K562 (cell line): Measurements from ENCODE around the gene AMMECR1L. TPM values are rescaled to one million over a fixed set of nuclear protein-coding genes. Genes with fewer than 3 reads are reported as not detected.

Experiments
- ATAC-seq: fragments of 200-7000 bp; cut with Tn5 transposase; 3 replicates; pipeline ENCODE4 v1.9.1; 2020; ENCODE audit warnings: moderate library complexity
- BruUV-seq: library from RNA; stranded (reverse); fragments of 400-500 nt; replicated peaks from 2 replicates; lab custom pipeline; 2021; lab: Mats Ljungman, UMichigan
- CTCF ChIA-PET: fragments of 300-600 bp; formaldehyde crosslinking; extraction: SDS; loops from one replicate; lab custom pipeline; 2021; ENCODE audit warnings: low intra/inter-chr PET ratio; lab: Yijun Ruan, JAX
- POLR2A ChIA-PET: fragments of 300-600, 350-650 bp; sonication (Branson Sonifier 250); formaldehyde crosslinking; extraction: SDS; loops from one replicate; lab custom pipeline; 2021; ENCODE audit warnings: antibody characterized with exemption, inconsistent platforms; lab: Yijun Ruan, JAX
- DNase-seq, 4 experiments: peaks; one replicate each; pipeline versions ENCODE4 v3.0.0 to v3.0.0-alpha.2; 2011 to 2018; ENCODE audit warnings: low spot score in 3 of 4, mixed read lengths in 3 of 4; ENCODE audit errors: extremely low read depth in 1 of 4
- FAIRE-seq: peaks from 2 replicates; lab custom pipeline; 2011; peaks lifted over from hg19 to GRCh38; lab: Jason Lieb, UNC
- H2AFZ ChIP-seq: 2 replicates; pipeline ENCODE4 v1.6.0; 2011; ENCODE audit warnings: low read depth, low read length, control low read depth, inconsistent platforms
- H3K27ac ChIP-seq: fragments of 200-600 bp; 3 replicates; pipeline ENCODE4 v1.8.0; 2011; ENCODE audit warnings: low read depth, mild to moderate bottlenecking, control low read depth, inconsistent platforms, low read length, moderate library complexity, mixed read lengths; ENCODE audit errors: extremely low read depth
- H3K27me3 ChIP-seq, 2 experiments: fragments of 300-600 bp in 1 of 2; 2 replicates in 1 of 2; 3 replicates in 1 of 2; pipeline versions ENCODE4 v1.6.0 to v1.8.0; 2011; ENCODE audit warnings: inconsistent platforms in 2 of 2, low read length in 2 of 2, mild to moderate bottlenecking in 1 of 2, mixed read lengths in 1 of 2, moderate library complexity in 1 of 2; ENCODE audit not compliant: control insufficient read depth in 2 of 2, insufficient read depth in 2 of 2
- H3K36me3 ChIP-seq: fragments of 300-600 bp; 3 replicates; pipeline ENCODE4 v1.8.0; 2011; ENCODE audit warnings: mild to moderate bottlenecking, low read length, inconsistent platforms; ENCODE audit not compliant: control insufficient read depth, insufficient read depth
- H3K4me1 ChIP-seq, 2 experiments: fragments of 200-600 bp in 1 of 2; replicated peaks in 1 of 2; 2 replicates in 1 of 2; 3 replicates in 1 of 2; pipeline versions ENCODE4 v1.5.1 to v1.8.0; 2011; ENCODE audit warnings: inconsistent platforms in 2 of 2, low read length in 2 of 2, mild to moderate bottlenecking in 1 of 2, mixed read lengths in 1 of 2, moderate library complexity in 1 of 2; ENCODE audit not compliant: control insufficient read depth in 2 of 2, insufficient read depth in 2 of 2
- H3K4me2 ChIP-seq: 2 replicates; pipeline ENCODE4 v1.6.1; 2011; ENCODE audit warnings: low read length, control low read depth, inconsistent platforms, mixed read lengths; ENCODE audit not compliant: insufficient read depth
- H3K4me3 ChIP-seq: fragments of 200-600 bp; sonication (generic), shearing (Covaris generic); 2 replicates; pipeline ENCODE4 v1.5.1; 2016; ENCODE audit warnings: control low read depth, inconsistent platforms
- H3K79me2 ChIP-seq: fragments of 200-600 bp; 3 replicates; pipeline ENCODE4 v1.8.0; 2011; ENCODE audit warnings: low read length, inconsistent platforms; ENCODE audit not compliant: control insufficient read depth, insufficient read depth
- H3K9ac ChIP-seq, 2 experiments: 2 replicates each; pipeline versions ENCODE4 v1.6.0 to v1.6.1; 2011; ENCODE audit warnings: low read depth in 2 of 2, low read length in 2 of 2, control low read depth in 1 of 2, inconsistent platforms in 1 of 2, mild to moderate bottlenecking in 1 of 2, mixed read lengths in 1 of 2; ENCODE audit not compliant: insufficient read depth in 1 of 2
- H3K9me1 ChIP-seq: one replicate; pipeline ENCODE4 v1.6.0; 2011; ENCODE audit warnings: inconsistent platforms, mild to moderate bottlenecking, low read length, moderate library complexity; ENCODE audit not compliant: control insufficient read depth, insufficient read depth
- H3K9me3 ChIP-seq: replicated peaks from 2 replicates; pipeline ENCODE4 v1.5.1; 2011; ENCODE audit warnings: low read depth, low read length, inconsistent platforms; ENCODE audit not compliant: control insufficient read depth, insufficient read depth
- H4K20me1 ChIP-seq: replicated peaks from 2 replicates; pipeline ENCODE4 v1.6.1; 2011; ENCODE audit warnings: low read length, inconsistent platforms, mixed read lengths; ENCODE audit not compliant: control insufficient read depth, insufficient read depth
- CUX1 ChIP-seq: fragments of 200-800 bp; sonication (Bioruptor generic); IDR thresholded peaks from 2 replicates; pipeline ENCODE4 v1.6.1; 2016; ENCODE audit warnings: missing genetic modification characterization, missing compliant biosample characterization
- DMBX1 ChIP-seq: fragments of 250-450 bp; sonication (Bioruptor Pico); IDR thresholded peaks from 2 replicates; pipeline ENCODE4 v1.8.0; 2022; ENCODE audit warnings: inconsistent platforms, mild to moderate bottlenecking, moderate library complexity, borderline replicate concordance
- FOXP1 ChIP-seq: sonication (generic); formaldehyde crosslinking; IDR thresholded peaks from 2 replicates; pipeline ENCODE4 v1.8.0; 2022; ENCODE audit warnings: mild to moderate bottlenecking, missing genetic modification reagents
- MIER1 ChIP-seq: fragments of 450-650 bp; IDR thresholded peaks from 2 replicates; pipeline ENCODE4 v1.6.1; 2016; ENCODE audit warnings: antibody characterized with exemption, mild to moderate bottlenecking, low read depth
- RFX7 ChIP-seq: fragments of 250-450 bp; sonication (Bioruptor Pico); IDR thresholded peaks from 2 replicates; pipeline ENCODE4 v1.5.1; 2021; ENCODE audit warnings: mild to moderate bottlenecking
- SMARCA4 ChIP-seq: fragments of 450-650 bp; IDR thresholded peaks from 2 replicates; pipeline ENCODE4 v1.6.1; 2016
- SRSF9 ChIP-seq: fragments of 200-400 bp; formaldehyde crosslinking; IDR thresholded peaks from 2 replicates; pipeline ENCODE4 v1.6.1; 2017; ENCODE audit warnings: low read depth, low read length, borderline replicate concordance
- ZNF695 ChIP-seq: fragments of 450-650 bp; formaldehyde crosslinking; IDR thresholded peaks from 2 replicates; pipeline ENCODE4 v1.4.0; 2020; ENCODE audit warnings: mild to moderate bottlenecking, moderate library complexity
- WGBS: fragments of 100-300 bp; shearing (Covaris generic); methylation state at CpG from one replicate; pipeline ENCODE4 v1.1.6; 2016; ENCODE audit warnings: low coverage, mixed read lengths; ENCODE audit not compliant: insufficient coverage; ENCODE audit errors: missing lambda C conversion rate; 5-methylcytosine and 5-hydroxymethylcytosine counted together
- in situ Hi-C: fragments of 300-500 bp; cut with MboI; formaldehyde crosslinking; loops from 4 replicates; pipeline ENCODE4 v1.15.0; 2018; ENCODE audit warnings: inconsistent platforms, mixed read lengths
- intact Hi-C: fragments of 100-400 bp; cut with micrococcal nuclease; formaldehyde crosslinking; loops from 2 replicates; pipeline ENCODE4 v1.14.2; 2022
- polyA plus RNA-seq, 8 experiments: library from polyadenylated mRNA; depleted of rRNA in 4 of 8; stranded (reverse) in 5 of 8; unstranded in 3 of 8; fragments of >200 nt; fragmentation: Nextera tagmentation in 2 of 8; fragmentation: Illumina TruSeq in 1 of 8; extraction: Ambion mirVana in 2 of 8; extraction: Trizol in 1 of 8; gene quantifications; 2 replicates each; pipeline versions ENCODE4 v1.2.1 to v1.2.3, GENCODE V29; 2011 to 2014; ENCODE audit warnings: inconsistent platforms in 1 of 8, missing spikeins in 1 of 8
- total RNA-seq, 7 experiments: library from RNA; depleted of rRNA in 6 of 7; stranded (reverse); fragments of >200 nt in 6 of 7; fragmentation: Illumina TruSeq in 2 of 7; extraction: Trizol in 2 of 7; gene quantifications; 2 replicates each; pipeline versions ENCODE4 v1.2.1 to v1.2.3, GENCODE V29; 2011 to 2021; ENCODE audit warnings: low replicate concordance in 1 of 7
- TF ChIP-seq, protein P1 (sequence below): IDR thresholded peaks from 2 replicates; pipeline ENCODE4 v1.6.1; 2012; ENCODE audit warnings: low read depth, low read length, improper control_type of control experiment, borderline replicate concordance

The AMMECR1L gene
- total and polyA plus RNA-seq, 9 of the 15 experiments (the other 6 are each of a cell fraction or from before 2014, with no cell fraction given) = 3.7 to 15.3 (median 9.1) TPM

DNA sequence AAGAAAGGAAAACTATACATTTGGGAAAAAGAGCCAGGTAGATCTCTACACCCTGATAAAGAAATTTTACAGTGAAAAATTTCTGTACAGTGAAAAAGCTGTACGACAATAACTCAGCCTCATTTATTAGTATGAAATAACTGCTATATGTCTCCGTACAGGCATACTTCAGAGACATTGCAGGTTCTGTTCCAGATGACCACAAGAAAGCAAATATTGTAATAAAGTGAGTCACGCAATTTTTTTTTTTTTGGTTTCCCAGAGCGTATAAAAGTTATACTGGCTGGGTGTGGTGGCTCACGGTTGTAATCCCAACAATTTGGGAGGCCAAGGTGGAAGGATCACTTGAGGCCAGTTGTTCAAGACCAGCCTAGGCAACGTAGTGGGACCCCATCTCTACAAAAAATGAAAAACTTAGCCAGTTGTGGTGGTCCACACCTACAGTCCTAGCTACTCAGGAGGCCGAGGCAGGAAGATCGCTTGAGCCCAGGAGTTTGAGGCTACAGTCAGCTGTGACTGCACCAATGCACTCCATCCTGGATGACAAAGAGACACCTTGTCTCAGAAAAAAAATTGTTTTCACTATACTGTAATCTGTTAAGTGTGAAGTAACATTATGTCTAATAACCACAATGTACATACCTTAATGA is 28.2 kb upstream of the AMMECR1L start:
- no peak overlapping the region for H3K4me3 ChIP-seq
- H2AFZ ChIP-seq = no peak overlapping the region
- FAIRE-seq = no peak
- no peaks in the 10 kb centered on the region for H3K9me3 ChIP-seq
- ATAC-seq = no peak
- ChIA-PET POLR2A (no interaction called here), CTCF (no interaction called here)
- H3K36me3 ChIP-seq = no peaks in the 10 kb centered on the region
- H3K9ac ChIP-seq = no peak overlapping the region
- H3K27ac ChIP-seq = no peak overlapping the region
- no peak overlapping the region for H3K4me2 ChIP-seq
- TF ChIP-seq MIER1 (no peak), DMBX1 (CRISPR knock-in tag) (no peak), ZNF695 (CRISPR knock-in tag) (no peak), RFX7 (CRISPR knock-in tag) (no peak)
- H3K79me2 ChIP-seq = no peaks in the 10 kb centered on the region
- no peaks in the 10 kb centered on the region for H3K9me1 ChIP-seq
- in situ Hi-C loops = no loop called here
- no peak for DNase-seq
- H3K4me1 ChIP-seq = no peaks in the 10 kb centered on the region; a peak in 1 of 5 replicates
- no TSS peak for BruUV-seq
- 20% methylated on average over 8 of the region's 8 CpGs for WGBS
- intact Hi-C loops = no loop called here
- H3K27me3 ChIP-seq = peaks cover 0 to 3% of the 10 kb centered on the region in 2 experiments; a peak in 3 of 5 replicates
- no peaks in the 10 kb centered on the region for H4K20me1 ChIP-seq

GRCh38 chr2:127911737-127912136 is 26.0 kb upstream of the AMMECR1L start:
- no peak for FAIRE-seq
- no peaks in the 10 kb centered on the region for H3K9me1 ChIP-seq
- intact Hi-C loops = no loop called here
- no peak for ATAC-seq
- H3K27me3 ChIP-seq = peaks cover 6 to 13% of the 10 kb centered on the region in 2 experiments
- H3K27ac ChIP-seq = no peak overlapping the region
- TF ChIP-seq CUX1 (peak; percentile 98), SRSF9 (no peak), SMARCA4 (no peak), FOXP1 (no peak)
- TF ChIP-seq, protein P1, sequence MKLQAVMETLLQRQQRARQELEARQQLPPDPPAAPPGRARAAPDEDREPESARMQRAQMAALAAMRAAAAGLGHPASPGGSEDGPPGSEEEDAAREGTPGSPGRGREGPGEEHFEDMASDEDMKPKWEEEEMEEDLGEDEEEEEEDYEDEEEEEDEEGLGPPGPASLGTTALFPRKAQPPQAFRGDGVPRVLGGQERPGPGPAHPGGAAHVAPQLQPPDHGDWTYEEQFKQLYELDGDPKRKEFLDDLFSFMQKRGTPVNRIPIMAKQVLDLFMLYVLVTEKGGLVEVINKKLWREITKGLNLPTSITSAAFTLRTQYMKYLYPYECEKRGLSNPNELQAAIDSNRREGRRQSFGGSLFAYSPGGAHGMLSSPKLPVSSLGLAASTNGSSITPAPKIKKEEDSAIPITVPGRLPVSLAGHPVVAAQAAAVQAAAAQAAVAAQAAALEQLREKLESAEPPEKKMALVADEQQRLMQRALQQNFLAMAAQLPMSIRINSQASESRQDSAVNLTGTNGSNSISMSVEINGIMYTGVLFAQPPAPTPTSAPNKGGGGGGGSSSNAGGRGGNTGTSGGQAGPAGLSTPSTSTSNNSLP = no peak
- no peak overlapping the region for H3K9ac ChIP-seq
- no peak overlapping the region for H3K4me2 ChIP-seq
- no peak overlapping the region for H3K4me3 ChIP-seq
- POLR2A ChIA-PET = no interaction called here
- 6% methylated on average over 2 of the region's 2 CpGs for WGBS
- no peaks in the 10 kb centered on the region for H3K9me3 ChIP-seq
- H3K4me1 ChIP-seq = no peaks in the 10 kb centered on the region; a peak in 1 of 5 replicates
- in situ Hi-C loops = no loop called here
- no peaks in the 10 kb centered on the region for H4K20me1 ChIP-seq
- H3K36me3 ChIP-seq = no peaks in the 10 kb centered on the region
- H3K79me2 ChIP-seq = no peaks in the 10 kb centered on the region
- H2AFZ ChIP-seq = no peak overlapping the region
- CTCF ChIA-PET = no interaction called here
- no peak for DNase-seq
- no TSS peak for BruUV-seq
